ENCODE measurements around the gene FDX1.

The FDX1 gene

GRCh38 chr11:110468121-110468520, 38.4 kb downstream of the FDX1 start:
- DNase-seq (ENCODE audit: low read depth): no peak

- no peak for DNase-seq (ENCODE audit: low read depth)
These were observed 39.4 kb downstream of the FDX1 start for GRCh38 chr11:110469127-110469526.

GRCh38 chr11:110470716-110471115, 41.0 kb downstream of the FDX1 start:
- no peak for DNase-seq (ENCODE audit: low read depth)

GRCh38 chr11:110471371-110471770, 41.6 kb downstream of the FDX1 start:
- peak; percentile 54 for DNase-seq (ENCODE audit: low read depth)

GRCh38 chr11:110472858-110473257, 43.1 kb downstream of the FDX1 start:
- DNase-seq (ENCODE audit: low read depth): no peak

GRCh38 chr11:110473706-110474105, 44.0 kb downstream of the FDX1 start:
- DNase-seq (ENCODE audit: low read depth): no peak

- DNase-seq (ENCODE audit: low read depth): no peak
These were observed 44.8 kb downstream of the FDX1 start for GRCh38 chr11:110474578-110474977.

- peak; percentile 18 for DNase-seq (ENCODE audit: low read depth)
These were observed 45.9 kb downstream of the FDX1 start for GRCh38 chr11:110475671-110476070.

- DNase-seq (ENCODE audit: low read depth): no peak
These were observed 48.7 kb downstream of the FDX1 start for GRCh38 chr11:110478410-110478809.

GRCh38 chr11:110479108-110480101, 49.7 kb downstream of the FDX1 start:
- DNase-seq (ENCODE audit: low read depth): peak; percentile 37

- no peak for DNase-seq (ENCODE audit: low read depth)
These were observed 51.8 kb downstream of the FDX1 start for GRCh38 chr11:110481523-110481922.

- no peak for DNase-seq (ENCODE audit: low read depth)
These were observed 56.4 kb downstream of the FDX1 start for GRCh38 chr11:110486156-110486555.

- no peak for DNase-seq (ENCODE audit: low read depth)
These were observed 58.7 kb downstream of the FDX1 start for GRCh38 chr11:110488446-110488845.

- peak; percentile 86 for DNase-seq (ENCODE audit: low read depth)
These were observed 61.1 kb downstream of the FDX1 start for GRCh38 chr11:110490886-110491285.

- peak; percentile 53 for DNase-seq (ENCODE audit: low read depth)
These were observed 62.0 kb downstream of the FDX1 start for GRCh38 chr11:110491577-110492320.

- DNase-seq (ENCODE audit: low read depth): no peak
These were observed 62.6 kb downstream of the FDX1 start for GRCh38 chr11:110492321-110492685.

GRCh38 chr11:110493346-110493745, 63.6 kb downstream of the FDX1 start:
- DNase-seq (ENCODE audit: low read depth): no peak

GRCh38 chr11:110497231-110497978, 67.7 kb downstream of the FDX1 start:
- no peak for DNase-seq (ENCODE audit: low read depth)

- DNase-seq (ENCODE audit: low read depth): no peak
These were observed 71.7 kb downstream of the FDX1 start for GRCh38 chr11:110501428-110501827.

GRCh38 chr11:110505528-110506284, 76.0 kb downstream of the FDX1 start:
- DNase-seq (ENCODE audit: low read depth): no peak

GRCh38 chr11:110507328-110507727, 77.6 kb downstream of the FDX1 start:
- no peak for DNase-seq (ENCODE audit: low read depth)

- no peak for DNase-seq (ENCODE audit: low read depth)
These were observed 79.0 kb downstream of the FDX1 start for GRCh38 chr11:110508786-110509185.

All from fibroblast of gingiva (primary cell).